Activated T-helper 17 cell treated with anti-CD3 and anti-CD28 coated beads, Interleukin-2, amount 50 U/mL, for 72 hours (primary cell): ENCODE results near the gene CXXC5. TPM values are rescaled to one million over a fixed set of nuclear protein-coding genes. Genes with fewer than 3 reads are reported as not detected.
A peak's percentile ranks its signal among the peaks of the same experiment; 100 is the strongest.

Source experiments
- ATAC-seq: fragments of 150-1000 bp; cut with Tn5 transposase; replicated peaks from 2 replicates; pipeline ENCODE4 v1.10.0; 2021; ENCODE audit warnings: mild to moderate bottlenecking, moderate library complexity
- H3K27ac Mint-ChIP-seq: one replicate; pipeline ENCODE4 v1.8.0; 2022; ENCODE audit warnings: mixed read lengths
- H3K27me3 Mint-ChIP-seq: one replicate; pipeline ENCODE4 v1.8.0; 2022; ENCODE audit warnings: mixed read lengths
- H3K36me3 Mint-ChIP-seq: one replicate; pipeline ENCODE4 v1.8.0; 2022; ENCODE audit warnings: low read depth, mild to moderate bottlenecking, mixed read lengths
- H3K4me1 Mint-ChIP-seq: one replicate; pipeline ENCODE4 v1.8.0; 2022; ENCODE audit warnings: mixed read lengths
- H3K4me3 Mint-ChIP-seq: one replicate; pipeline ENCODE4 v1.8.0; 2022; ENCODE audit warnings: mild to moderate bottlenecking, mixed read lengths
- H3K9me3 Mint-ChIP-seq: one replicate; pipeline ENCODE4 v1.8.0; 2022; ENCODE audit warnings: mixed read lengths
- total RNA-seq, 2 donors: library from RNA; stranded (reverse); gene quantifications; one replicate each; pipeline ENCODE4 v1.2.3, GENCODE V29; 2022

Gene CXXC5
- total RNA-seq, 2 donors from 2014 or later = 0.89 to 2.7 TPM

- Mint-ChIP-seq H3K9me3 (no peaks in the 10 kb centered on the region), H3K36me3 (no peaks in the 10 kb centered on the region), H3K4me3 (no peak overlapping the region), H3K27me3 (peaks cover 4% of the 10 kb centered on the region), H3K27ac (no peak overlapping the region), H3K4me1 (peaks cover 5% of the 10 kb centered on the region)
- no peak for ATAC-seq
Measured at GRCh38 chr5:139692148-139692547, 44.0 kb downstream of the CXXC5 start.

GRCh38 chr5:139692679-139693308 is 44.6 kb downstream of the CXXC5 start:
- H3K4me3 Mint-ChIP-seq = no peak overlapping the region
- H3K36me3 Mint-ChIP-seq = no peaks in the 10 kb centered on the region
- no peaks in the 10 kb centered on the region for H3K9me3 Mint-ChIP-seq
- H3K27ac Mint-ChIP-seq = no peak overlapping the region
- H3K4me1 Mint-ChIP-seq = peaks cover 5% of the 10 kb centered on the region
- ATAC-seq = no peak
- peaks cover 4% of the 10 kb centered on the region for H3K27me3 Mint-ChIP-seq

GRCh38 chr5:139693676-139694364 is 45.7 kb downstream of the CXXC5 start:
- peaks cover 5% of the 10 kb centered on the region for H3K4me1 Mint-ChIP-seq
- H3K9me3 Mint-ChIP-seq = no peaks in the 10 kb centered on the region
- H3K27ac Mint-ChIP-seq = no peak overlapping the region
- H3K27me3 Mint-ChIP-seq = peaks cover 10% of the 10 kb centered on the region
- H3K36me3 Mint-ChIP-seq = no peaks in the 10 kb centered on the region
- H3K4me3 Mint-ChIP-seq = no peak overlapping the region
- no peak for ATAC-seq

GRCh38 chr5:139694556-139695177 is 46.5 kb downstream of the CXXC5 start:
- Mint-ChIP-seq H3K4me3 (no peak overlapping the region), H3K4me1 (peaks cover 5% of the 10 kb centered on the region)

DNA sequence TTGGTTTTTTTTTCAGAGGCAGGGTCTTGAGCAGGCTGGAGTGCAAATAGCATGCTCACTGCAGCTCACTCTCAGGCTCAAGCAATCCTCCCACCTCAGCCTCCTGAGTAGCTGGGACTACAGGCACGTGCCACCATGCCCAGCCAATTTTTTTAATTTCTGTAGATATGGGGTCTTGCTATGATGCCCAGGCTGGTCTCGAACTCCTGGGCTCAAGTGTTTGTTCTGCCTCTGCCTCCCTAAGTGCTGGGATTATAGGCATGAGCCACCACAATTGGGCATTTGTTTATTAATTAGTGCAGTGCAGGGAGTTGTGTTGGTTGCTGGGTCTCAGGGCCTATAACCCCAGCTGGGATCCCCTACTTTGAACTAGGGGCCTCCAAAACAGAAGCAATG is 47.0 kb downstream of the CXXC5 start:
- Mint-ChIP-seq H3K4me3 (no peak overlapping the region), H3K4me1 (peaks cover 5% of the 10 kb centered on the region), H3K27ac (no peak overlapping the region), H3K27me3 (peaks cover 10% of the 10 kb centered on the region), H3K36me3 (no peaks in the 10 kb centered on the region), H3K9me3 (no peaks in the 10 kb centered on the region)
- no peak for ATAC-seq

More at GRCh38 chr5:139694556-139695177, 46.5 kb downstream of the CXXC5 start:
- no peaks in the 10 kb centered on the region for H3K36me3 Mint-ChIP-seq
- no peaks in the 10 kb centered on the region for H3K9me3 Mint-ChIP-seq
- no peak for ATAC-seq
- H3K27ac Mint-ChIP-seq = no peak overlapping the region
- H3K27me3 Mint-ChIP-seq = peaks cover 10% of the 10 kb centered on the region

DNA sequence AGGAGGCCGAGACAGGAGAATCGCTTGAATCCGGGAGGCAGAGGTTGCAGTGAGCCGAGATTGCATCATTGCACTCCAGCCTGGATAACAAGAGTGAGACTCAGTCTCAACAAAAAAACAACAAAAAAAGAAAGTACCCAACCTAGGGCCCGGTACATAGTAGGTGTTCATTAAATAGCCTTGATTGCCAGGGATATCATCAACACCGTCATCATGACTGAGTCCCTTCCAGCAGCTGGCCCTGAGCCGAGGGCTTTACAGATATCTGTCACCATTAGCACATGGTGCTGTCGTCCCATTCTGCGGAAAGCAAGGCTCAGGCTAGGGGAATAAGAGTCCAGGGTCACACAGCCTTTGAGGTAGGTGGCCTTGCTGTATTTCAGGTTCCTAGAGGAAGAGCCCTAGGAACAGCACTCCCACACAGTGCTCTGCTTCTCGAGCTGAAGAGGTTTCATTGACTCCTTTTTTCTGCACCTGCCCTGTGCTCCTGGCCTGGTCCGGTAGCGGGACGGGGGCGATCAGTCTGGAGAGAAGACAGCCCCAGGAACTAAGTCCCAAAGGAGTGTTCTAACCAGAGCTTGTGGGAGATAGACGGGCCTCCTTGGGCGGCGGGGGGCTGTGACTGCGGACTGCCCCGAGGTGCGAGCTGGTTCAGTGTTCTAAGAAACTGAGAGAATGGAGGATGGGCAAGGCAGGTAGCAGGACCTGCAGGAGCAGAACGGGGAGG is 48.2 kb downstream of the CXXC5 start:
- no peaks in the 10 kb centered on the region for H3K36me3 Mint-ChIP-seq
- H3K27ac Mint-ChIP-seq = no peak overlapping the region
- H3K9me3 Mint-ChIP-seq = no peaks in the 10 kb centered on the region
- H3K4me3 Mint-ChIP-seq = peak overlapping the region; percentile 71
- no peak for ATAC-seq
- peaks cover 13% of the 10 kb centered on the region for H3K27me3 Mint-ChIP-seq
- H3K4me1 Mint-ChIP-seq = peaks cover 5% of the 10 kb centered on the region

DNA sequence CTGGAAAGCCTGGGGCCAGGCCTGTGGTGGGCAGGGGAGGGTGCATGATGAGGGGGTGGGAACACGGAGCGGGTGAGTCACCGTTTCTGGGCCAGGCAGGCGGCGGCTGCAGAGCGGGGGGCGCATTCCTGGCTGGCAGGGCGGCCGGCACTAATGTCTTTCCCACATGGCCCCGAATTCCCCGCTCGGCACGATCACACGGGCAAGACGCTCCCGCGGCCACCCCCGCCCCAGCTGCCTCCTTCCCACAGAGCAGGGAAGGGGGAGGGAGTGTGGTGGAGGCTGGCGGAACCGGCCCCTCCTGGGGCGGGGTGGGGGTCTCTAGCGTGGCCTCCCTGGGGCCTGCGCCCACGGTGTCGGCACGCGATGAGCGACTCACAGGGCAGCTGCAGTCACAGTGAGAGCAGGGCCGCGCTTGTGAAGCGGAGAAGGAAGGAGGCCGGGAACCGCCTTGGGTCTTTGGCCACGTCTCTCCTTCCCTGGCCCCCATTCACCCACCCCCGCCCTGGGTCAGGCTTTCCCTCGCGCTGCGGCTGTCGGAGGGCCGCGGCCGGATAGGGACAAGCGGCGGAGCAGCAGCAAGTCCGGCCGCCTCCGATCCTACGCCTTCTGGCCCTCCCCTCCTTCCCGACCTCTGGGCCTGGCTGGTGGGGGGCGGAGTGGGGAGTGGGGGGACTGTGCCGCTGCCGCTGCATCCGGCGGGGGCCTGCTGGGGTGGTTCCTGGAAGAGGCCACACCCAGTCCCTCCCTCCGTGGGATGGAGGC is 48.9 kb downstream of the CXXC5 start:
- peak overlapping the region; percentile 71 for H3K4me3 Mint-ChIP-seq
- peaks cover 14% of the 10 kb centered on the region for H3K27me3 Mint-ChIP-seq
- no peak overlapping the region for H3K27ac Mint-ChIP-seq
- H3K9me3 Mint-ChIP-seq = no peaks in the 10 kb centered on the region
- ATAC-seq = peak; percentile 61
- H3K4me1 Mint-ChIP-seq = peaks cover 5% of the 10 kb centered on the region
- H3K36me3 Mint-ChIP-seq = no peaks in the 10 kb centered on the region

- peaks cover 21% of the 10 kb centered on the region for H3K27me3 Mint-ChIP-seq
- no peak overlapping the region for H3K27ac Mint-ChIP-seq
- no peaks in the 10 kb centered on the region for H3K9me3 Mint-ChIP-seq
- no peaks in the 10 kb centered on the region for H3K36me3 Mint-ChIP-seq
- no peak for ATAC-seq
- peak overlapping the region; percentile 71 for H3K4me3 Mint-ChIP-seq
- H3K4me1 Mint-ChIP-seq = peaks cover 5% of the 10 kb centered on the region
Measured at GRCh38 chr5:139698490-139699146, 50.5 kb downstream of the CXXC5 start.

GRCh38 chr5:139699351-139699750 is 51.2 kb downstream of the CXXC5 start:
- ATAC-seq = no peak
- Mint-ChIP-seq H3K9me3 (no peaks in the 10 kb centered on the region), H3K4me1 (peaks cover 5% of the 10 kb centered on the region), H3K27ac (no peak overlapping the region), H3K36me3 (no peaks in the 10 kb centered on the region), H3K4me3 (no peak overlapping the region), H3K27me3 (peaks cover 26% of the 10 kb centered on the region)

DNA sequence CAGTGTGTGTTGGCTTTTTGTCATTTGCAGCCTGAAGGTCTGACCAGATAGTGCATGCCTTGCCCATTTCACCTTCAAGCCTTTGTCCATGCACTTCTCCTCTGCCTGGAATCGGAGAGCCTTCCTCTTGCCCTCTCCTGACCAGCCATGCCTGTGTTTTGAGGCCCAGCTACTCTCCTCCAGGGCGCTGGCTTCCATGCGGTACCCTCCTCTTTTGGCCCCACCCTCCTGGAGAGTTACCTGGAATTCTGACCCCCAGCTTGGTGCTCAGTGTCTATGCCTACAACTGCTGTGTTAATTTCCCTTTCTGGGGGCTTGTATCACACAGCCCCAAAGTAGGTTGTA is 52.5 kb downstream of the CXXC5 start:
- Mint-ChIP-seq H3K4me1 (peaks cover 5% of the 10 kb centered on the region), H3K27me3 (peaks cover 26% of the 10 kb centered on the region), H3K27ac (no peak overlapping the region), H3K36me3 (no peaks in the 10 kb centered on the region), H3K9me3 (no peaks in the 10 kb centered on the region), H3K4me3 (no peak overlapping the region)
- no peak for ATAC-seq

GRCh38 chr5:139701056-139701741 is 53.0 kb downstream of the CXXC5 start:
- H3K27ac Mint-ChIP-seq = no peak overlapping the region
- peaks cover 26% of the 10 kb centered on the region for H3K27me3 Mint-ChIP-seq
- no peak overlapping the region for H3K4me3 Mint-ChIP-seq
- ATAC-seq = no peak
- H3K9me3 Mint-ChIP-seq = no peaks in the 10 kb centered on the region
- H3K36me3 Mint-ChIP-seq = no peaks in the 10 kb centered on the region
- peaks cover 5% of the 10 kb centered on the region for H3K4me1 Mint-ChIP-seq

DNA sequence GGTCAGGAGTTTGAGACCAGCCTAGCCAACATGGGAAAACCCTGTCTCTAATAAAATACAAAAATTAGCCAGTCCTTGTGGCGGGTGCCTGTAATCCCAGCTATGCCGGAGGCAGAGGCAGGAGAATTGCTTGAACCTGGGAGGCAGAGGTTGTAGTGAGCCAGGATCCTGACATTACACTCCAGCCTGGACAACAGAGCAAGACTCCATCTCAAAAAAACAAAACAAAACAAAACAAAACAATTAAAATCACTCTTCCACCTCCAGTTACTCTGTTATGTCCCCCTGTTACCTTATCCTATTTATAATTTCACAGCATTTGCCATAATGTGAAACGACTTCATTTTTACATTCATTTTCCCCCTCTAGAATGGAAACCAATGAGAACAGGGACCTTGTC is 54.4 kb downstream of the CXXC5 start:
- Mint-ChIP-seq H3K27ac (no peak overlapping the region), H3K9me3 (no peaks in the 10 kb centered on the region), H3K36me3 (no peaks in the 10 kb centered on the region), H3K4me3 (no peak overlapping the region), H3K4me1 (no peaks in the 10 kb centered on the region), H3K27me3 (peaks cover 21% of the 10 kb centered on the region)
- ATAC-seq = no peak

GRCh38 chr5:139704748-139705147 is 56.6 kb downstream of the CXXC5 start:
- Mint-ChIP-seq H3K4me1 (no peaks in the 10 kb centered on the region), H3K9me3 (no peaks in the 10 kb centered on the region), H3K27ac (no peak overlapping the region), H3K36me3 (no peaks in the 10 kb centered on the region), H3K27me3 (peaks cover 15% of the 10 kb centered on the region), H3K4me3 (no peak overlapping the region)
- no peak for ATAC-seq
